A549 (cell line): ENCODE results near the gene GTF2IRD1. TPM values are rescaled to one million over a fixed set of nuclear protein-coding genes. Genes with fewer than 3 reads are reported as not detected.
"Not testable (repeated sequence)": the region's sequence is repeated elsewhere in the genome, so short reads cannot be mapped to it uniquely, and the experiment has no call there.

Experiments
- ATAC-seq, 2 experiments: fragments of 200-7000 bp in 1 of 2; fragments of >200 bp in 1 of 2; cut with Nextera tagmentation in 1 of 2; cut with Tn5 transposase in 1 of 2; 3 replicates each; pipeline versions ENCODE4 v1.8.0 to v1.9.1; 2018 to 2020; ENCODE audit warnings: mild to moderate bottlenecking in 1 of 2, moderate library complexity in 1 of 2
- CTCF ChIA-PET: fragments of 300-600 bp; sonication (Branson Sonifier 250); formaldehyde crosslinking; extraction: SDS; loops from one replicate; lab custom pipeline; 2021; ENCODE audit warnings: antibody characterized with exemption, inconsistent platforms; lab: Yijun Ruan, JAX
- POLR2A ChIA-PET: fragments of 350-600 bp; formaldehyde crosslinking; extraction: SDS; loops from one replicate; lab custom pipeline; 2021; ENCODE audit warnings: antibody characterized with exemption, inconsistent platforms; lab: Yijun Ruan, JAX
- DNase-seq, 2 experiments: peaks; one replicate each; pipeline versions ENCODE4 v3.0.0 to v3.0.0-alpha.2; 2011 to 2016; ENCODE audit warnings: low read depth in 1 of 2, low spot score in 1 of 2
- FAIRE-seq: peaks from 2 replicates; lab custom pipeline; 2011; peaks lifted over from hg19 to GRCh38; lab: Jason Lieb, UNC
- H3K27ac ChIP-seq, 2 experiments: fragments of >200 bp; sonication (Bioruptor Twin); formaldehyde crosslinking; 3 replicates each; pipeline ENCODE4 v1.5.1; 2016 to 2017
- H3K4me1 ChIP-seq: fragments of >200 bp; sonication (Bioruptor Twin); formaldehyde crosslinking; 3 replicates; pipeline ENCODE4 v1.6.1; 2016
- H3K4me2 ChIP-seq: fragments of >200 bp; sonication (Bioruptor Twin); formaldehyde crosslinking; 3 replicates; pipeline ENCODE4 v1.6.1; 2016
- H3K4me3 ChIP-seq: fragments of >200 bp; sonication (Bioruptor Twin); formaldehyde crosslinking; 3 replicates; pipeline ENCODE4 v1.5.1; 2016
- H3K9me3 ChIP-seq: fragments of >200 bp; sonication (Bioruptor Twin); formaldehyde crosslinking; 3 replicates; pipeline ENCODE4 v1.6.1; 2016
- CEBPB ChIP-seq, 2 experiments: fragments of >200 bp in 1 of 2; sonication (Bioruptor Twin) in 1 of 2; formaldehyde crosslinking in 1 of 2; IDR thresholded peaks; 2 replicates each; pipeline ENCODE4 v1.6.1; 2012 to 2016
- CTCF ChIP-seq: fragments of >200 bp; sonication (Bioruptor Twin); formaldehyde crosslinking; IDR thresholded peaks from 3 replicates; pipeline ENCODE4 v1.5.1; 2016
- E2F6 ChIP-seq: IDR thresholded peaks from 2 replicates; pipeline ENCODE4 v1.6.1; 2012; ENCODE audit warnings: low read depth, borderline replicate concordance
- ESRRA ChIP-seq: fragments of 150-350 bp; IDR thresholded peaks from 2 replicates; pipeline ENCODE4 v1.6.1; 2014; ENCODE audit warnings: mild to moderate bottlenecking, low read length, borderline replicate concordance
- FOSB ChIP-seq: fragments of 250-450 bp; sonication (Bioruptor Pico); IDR thresholded peaks from 2 replicates; pipeline ENCODE4 v1.5.0; 2020; ENCODE audit warnings: mild to moderate bottlenecking, moderate library complexity
- FOXS1 ChIP-seq: fragments of 250-450 bp; sonication (Bioruptor Pico); IDR thresholded peaks from 2 replicates; pipeline ENCODE4 v1.5.0; 2020; ENCODE audit warnings: mild to moderate bottlenecking, moderate library complexity
- HMGXB4 ChIP-seq: fragments of 250-450 bp; sonication (Bioruptor Pico); IDR thresholded peaks from 2 replicates; pipeline ENCODE4 v1.5.0; 2021; ENCODE audit warnings: mild to moderate bottlenecking, moderate library complexity, borderline replicate concordance
- JUN ChIP-seq, 2 experiments: fragments of >200 bp; sonication (Bioruptor Twin); formaldehyde crosslinking; IDR thresholded peaks; 2 replicates in 1 of 2; 3 replicates in 1 of 2; pipeline ENCODE4 v1.6.1; 2016 to 2017
- KDM1A ChIP-seq: fragments of 200-600 bp; sonication (generic); IDR thresholded peaks from 2 replicates; pipeline ENCODE4 v1.6.1; 2016; ENCODE audit warnings: low read depth, mild to moderate bottlenecking
- MYC ChIP-seq: IDR thresholded peaks from 2 replicates; pipeline ENCODE4 v1.6.1; 2012; ENCODE audit warnings: mild to moderate bottlenecking, inconsistent platforms, low read length, improper control_type of control experiment, borderline replicate concordance
- NR3C1 ChIP-seq: fragments of >200 bp; sonication (Bioruptor Twin); formaldehyde crosslinking; IDR thresholded peaks from 3 replicates; pipeline ENCODE4 v1.6.1; 2017
- PHF8 ChIP-seq: fragments of 200-600 bp; sonication (generic); IDR thresholded peaks from 2 replicates; pipeline ENCODE4 v1.6.1; 2016; ENCODE audit warnings: low read depth, mild to moderate bottlenecking, antibody characterized with exemption, moderate library complexity, borderline replicate concordance
- POLR2A ChIP-seq: IDR thresholded peaks from 2 replicates; pipeline ENCODE4 v1.6.1; 2012; ENCODE audit warnings: mild to moderate bottlenecking, low read length
- RAD21 ChIP-seq, 2 experiments: fragments of >200 bp in 1 of 2; sonication (Bioruptor Twin) in 1 of 2; formaldehyde crosslinking in 1 of 2; IDR thresholded peaks in 1 of 2; conservative IDR thresholded peaks in 1 of 2; 2 replicates in 1 of 2; 3 replicates in 1 of 2; pipeline ENCODE4 v1.6.1; 2012 to 2018; ENCODE audit warnings: inconsistent platforms in 1 of 2
- RARB ChIP-seq: fragments of 250-450 bp; sonication (Bioruptor Pico); IDR thresholded peaks from 2 replicates; pipeline ENCODE4 v1.8.0; 2021; ENCODE audit warnings: mild to moderate bottlenecking, moderate library complexity
- RFX5 ChIP-seq: fragments of 450-650 bp; IDR thresholded peaks from 2 replicates; pipeline ENCODE4 v1.7.1; 2014; ENCODE audit warnings: antibody characterized with exemption, mild to moderate bottlenecking, moderate library complexity
- RNF2 ChIP-seq: fragments of 200-600 bp; sonication (generic); IDR thresholded peaks from 2 replicates; pipeline ENCODE4 v1.6.1; 2016; ENCODE audit warnings: low read depth, mild to moderate bottlenecking, antibody characterized with exemption, moderate library complexity, borderline replicate concordance
- SMC3 ChIP-seq: fragments of >200 bp; sonication (Bioruptor Twin); formaldehyde crosslinking; IDR thresholded peaks from 3 replicates; pipeline ENCODE4 v1.6.1; 2018; ENCODE audit warnings: inconsistent platforms
- SREBF2 ChIP-seq: fragments of 450-650 bp; IDR thresholded peaks from 2 replicates; pipeline ENCODE4 v1.6.1; 2014; ENCODE audit warnings: mild to moderate bottlenecking, moderate library complexity
- ZFP36 ChIP-seq: fragments of 450-650 bp; IDR thresholded peaks from 2 replicates; pipeline ENCODE4 v1.6.1; 2014; ENCODE audit warnings: borderline replicate concordance; ENCODE audit not compliant: partially characterized antibody
- ZSCAN20 ChIP-seq: fragments of 250-450 bp; sonication (Bioruptor Pico); IDR thresholded peaks from 2 replicates; pipeline ENCODE4 v1.8.0; 2022; ENCODE audit warnings: mild to moderate bottlenecking, moderate library complexity
- WGBS: methylation state at CpG from one replicate; pipeline ENCODE4 v1.1.6; 2017; ENCODE audit errors: missing lambda C conversion rate; 5-methylcytosine and 5-hydroxymethylcytosine counted together
- polyA plus RNA-seq, 4 experiments: library from polyadenylated mRNA; depleted of rRNA in 3 of 4; stranded (reverse); fragments of >200 nt; fragmentation: RNase III in 1 of 4; extraction: RNeasy Plus Mini Kit Qiagen cat#74134 plus additional on column Dnase treatment in 1 of 4; gene quantifications; 2 replicates in 3 of 4; 3 replicates in 1 of 4; pipeline ENCODE4 v1.2.3, GENCODE V29; 2011 to 2017

The GTF2IRD1 gene
- polyA plus RNA-seq, 2 of the 4 experiments (the other 2 are of a cell fraction) = 19.9 to 20.5 TPM

GRCh38 chr7:74541937-74542336 lies 88.2 kb downstream of the GTF2IRD1 start:
- peak; percentile 51 to 83; a peak in 3 of 4 replicates for TF ChIP-seq CEBPB (IDR thresholded peaks at IDR 0.05)
- not testable (repeated sequence) for H3K9me3 ChIP-seq, ATAC-seq, FAIRE-seq, H3K4me1 ChIP-seq, H3K4me2 ChIP-seq, H3K27ac ChIP-seq, H3K4me3 ChIP-seq, DNase-seq
- ChIA-PET CTCF (interaction anchor here (0.6 to 1.6 kb wide), 6 partner anchors 8 to 125 kb away, joined by 3 to 6 read pairs (median 4); no protein-coding TSS in a partner anchor), POLR2A (interaction anchor here (0.6 kb wide), 1 partner anchor 49 kb away, joined by 4 read pairs; no protein-coding TSS in a partner anchor)
- 91% methylated on average over 5 of the region's 5 CpGs for WGBS

- ATAC-seq (no peak), DNase-seq (no peak), FAIRE-seq (no peak)
- Histone ChIP-seq H3K4me2 (no peak overlapping the region), H3K4me1 (no peaks in the 10 kb centered on the region), H3K4me3 (no peak overlapping the region), H3K9me3 (no peaks in the 10 kb centered on the region), H3K27ac (no peak overlapping the region)
- ChIA-PET CTCF (interaction anchor here (0.6 to 2.3 kb wide), 7 partner anchors 9 to 126 kb away, joined by 3 to 10 read pairs (median 4); no protein-coding TSS in a partner anchor), POLR2A (interaction anchor here (0.6 kb wide), 2 partner anchors 49 to 386 kb away, joined by 4 to 7 read pairs; no protein-coding TSS in a partner anchor)
- peak; percentile 50 for TF ChIP-seq ZFP36
- TF ChIP-seq FOXS1 (CRISPR knock-in tag) = no peak
- no peak for TF ChIP-seq RFX5
- 0 out of 2 replicates have a peak, but pooled peaks have one; percentile 32 for TF ChIP-seq KDM1A
- WGBS = 89% methylated on average over 9 of the region's 9 CpGs
These were observed 88.9 kb downstream of the GTF2IRD1 start for GRCh38 chr7:74542558-74543117.

- Histone ChIP-seq H3K27ac (peak overlapping the region; percentile 30 to 51; a peak in 4 of 6 replicates), H3K4me2 (no peak overlapping the region), H3K9me3 (no peaks in the 10 kb centered on the region), H3K4me1 (no peaks in the 10 kb centered on the region), H3K4me3 (no peak overlapping the region)
- WGBS = 81% methylated on average over 11 of the region's 12 CpGs
- FAIRE-seq (no peak), ATAC-seq (peak; percentile 83 to 87), DNase-seq (peak; percentile 42 to 76)
- POLR2A ChIA-PET = no interaction called here
- CTCF ChIA-PET = interaction anchor here (1.3 to 2.3 kb wide), 2 partner anchors 8 to 127 kb away, joined by 3 to 10 read pairs; no protein-coding TSS in a partner anchor
- TF ChIP-seq E2F6 (no peak), FOSB (CRISPR knock-in tag) (no peak), SMC3 (peak; percentile 62), RAD21 (conservative IDR thresholded peaks at IDR 0.05 in 1 of 2, IDR thresholded peaks at IDR 0.05 in 1 of 2) (peak; percentile 62 to 70), CTCF (peak; percentile 53)
These were observed 91.2 kb downstream of the GTF2IRD1 start for GRCh38 chr7:74544706-74545469.

- ChIA-PET POLR2A (no interaction called here), CTCF (interaction anchor here (0.6 to 1.4 kb wide), 2 partner anchors 11 to 136 kb away, joined by 3 read pairs; no protein-coding TSS in a partner anchor)
- ATAC-seq (no peak), FAIRE-seq (no peak), DNase-seq (no peak)
- WGBS = 94% methylated on average over 8 of the region's 8 CpGs
- no peak overlapping the region for H3K4me2 ChIP-seq
- H3K4me3 ChIP-seq = no peak overlapping the region
- H3K9me3 ChIP-seq = no peaks in the 10 kb centered on the region
- H3K4me1 ChIP-seq = no peaks in the 10 kb centered on the region
- peak overlapping the region in 1 of 2 experiments; percentile 51; a peak in 1 of 6 replicates for H3K27ac ChIP-seq
- no peak for TF ChIP-seq ZSCAN20
- no peak for TF ChIP-seq RNF2
- TF ChIP-seq JUN (IDR thresholded peaks at IDR 0.05) = no peak
- TF ChIP-seq RAD21 (conservative IDR thresholded peaks at IDR 0.05 in 1 of 2, IDR thresholded peaks at IDR 0.05 in 1 of 2) = no peak
- no peak for TF ChIP-seq RARB (CRISPR knock-in tag)
- TF ChIP-seq POLR2A = no peak
- no peak for TF ChIP-seq FOXS1 (CRISPR knock-in tag)
- TF ChIP-seq SREBF2 = no peak
- no peak for TF ChIP-seq HMGXB4
- TF ChIP-seq E2F6 = no peak
- no peak for TF ChIP-seq NR3C1
- no peak for TF ChIP-seq ESRRA
- TF ChIP-seq MYC = no peak
- no peak for TF ChIP-seq PHF8
These were observed 92.2 kb downstream of the GTF2IRD1 start for GRCh38 chr7:74545921-74546320.
